Measurements from ENCODE around the gene PNMA6E. TPM values are rescaled to one million over a fixed set of nuclear protein-coding genes. Genes with fewer than 3 reads are reported as not detected.

PNMA6E gene
- total RNA-seq, 1 experiment from 2014 or later: not detected

DNA sequence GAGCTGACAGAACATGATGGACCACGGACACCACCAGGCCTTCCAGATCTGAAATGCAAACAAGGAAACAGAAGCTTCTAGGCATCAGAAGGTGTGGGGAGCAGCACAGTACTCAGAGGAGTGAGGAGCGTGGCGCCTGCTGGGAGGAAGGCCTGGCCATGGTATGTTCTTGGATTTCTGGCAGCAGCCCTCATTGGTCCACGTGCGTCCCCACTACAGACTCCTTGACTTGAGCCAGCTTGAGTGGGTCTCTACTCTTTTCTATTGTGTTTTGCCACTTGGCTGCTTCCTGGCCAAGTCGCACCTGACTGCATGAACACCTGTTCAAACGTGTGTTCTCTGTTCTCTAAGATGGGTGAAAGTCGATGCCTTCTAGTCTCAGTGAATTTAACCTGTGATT, 49.2 kb downstream of the PNMA6E start:
- DNase-seq (ENCODE audit: low read depth): no peak

DNA sequence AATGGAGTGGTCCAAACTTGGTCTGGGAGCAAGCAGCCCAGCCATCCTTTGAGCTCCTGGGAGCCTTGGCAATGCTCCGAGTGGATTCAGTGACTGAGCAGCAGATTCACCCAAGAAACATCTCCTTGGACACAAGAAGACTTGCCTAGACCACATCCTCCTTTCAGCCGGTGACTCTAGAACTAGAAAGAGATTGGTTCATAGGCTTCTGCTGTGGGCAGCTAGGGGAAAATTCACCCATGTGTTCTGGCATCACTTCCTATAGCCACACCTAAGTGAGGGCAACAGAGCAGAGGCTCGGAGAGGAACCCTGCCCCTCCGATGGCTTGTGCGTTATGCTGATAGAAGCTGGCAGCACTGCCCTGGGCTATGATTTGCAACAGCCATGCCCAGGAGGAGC, 51.2 kb downstream of the PNMA6E start:
- no peak for DNase-seq (ENCODE audit: low read depth)

DNA sequence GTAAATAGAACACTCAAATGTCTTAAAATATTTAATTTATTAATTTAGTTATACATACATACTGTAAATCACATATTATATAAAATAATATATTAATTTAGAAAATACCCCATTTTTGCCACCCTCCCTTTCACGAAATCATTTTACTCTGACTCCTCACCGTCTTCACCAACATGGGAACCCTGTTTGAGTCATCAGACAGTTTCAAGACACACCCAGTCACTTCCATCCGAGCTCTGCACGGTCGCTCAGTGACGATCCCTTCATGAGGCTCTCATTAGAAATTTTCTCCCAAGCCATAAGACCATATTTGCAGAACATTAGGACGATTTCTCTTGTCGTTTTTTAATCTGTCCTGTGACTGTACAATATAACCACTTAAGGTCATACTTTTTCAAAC, 52.7 kb downstream of the PNMA6E start:
- DNase-seq (ENCODE audit: low read depth): no peak

GRCh38 chrX:153347530-153347929, 53.6 kb downstream of the PNMA6E start:
- no peak for DNase-seq (ENCODE audit: low read depth)

Other genes starting within 250 kb of the PNMA6E start
- gene MAGEA1, start 222.1 kb downstream of the PNMA6E start, total RNA-seq (2014; rRNA removed; shearing (Covaris generic)): 2.7 and 3.3 TPM in 2 replicates
- gene PNMA6F, start 79.6 kb downstream of the PNMA6E start, total RNA-seq (2014; rRNA removed; shearing (Covaris generic)): not detected in 2 replicates
- gene ZNF275, start 67.2 kb downstream of the PNMA6E start, total RNA-seq (2014; rRNA removed; shearing (Covaris generic)): 3.5 and 5.2 TPM in 2 replicates
- gene ZFP92, start 10.1 kb upstream of the PNMA6E start, total RNA-seq (2014; rRNA removed; shearing (Covaris generic)): 0.80 and 1.1 TPM in 2 replicates
- gene TREX2, start 44.7 kb upstream of the PNMA6E start, total RNA-seq (2014; rRNA removed; shearing (Covaris generic)): 1.3 TPM in 1 of 2 replicates, not detected in the other
- 35.7 and 58.0 TPM in 2 replicates for gene HAUS7, start 69.2 kb upstream of the PNMA6E start, total RNA-seq (2014; rRNA removed; shearing (Covaris generic))
- 3.7 and 5.7 TPM in 2 replicates for gene BGN, start 93.6 kb upstream of the PNMA6E start, total RNA-seq (2014; rRNA removed; shearing (Covaris generic))
- gene ATP2B3, start 116.3 kb upstream of the PNMA6E start, total RNA-seq (2014; rRNA removed; shearing (Covaris generic)): not detected in 2 replicates
- 37.3 and 41.5 TPM in 2 replicates for gene CCNQ, start 197.8 kb upstream of the PNMA6E start, total RNA-seq (2014; rRNA removed; shearing (Covaris generic))
- 10.2 and 16.4 TPM in 2 replicates for gene DUSP9, start 245.9 kb upstream of the PNMA6E start, total RNA-seq (2014; rRNA removed; shearing (Covaris generic))

All from Daoy (cell line).